Measurements from ENCODE around the gene FLYWCH2. TPM values are rescaled to one million over a fixed set of nuclear protein-coding genes. Genes with fewer than 3 reads are reported as not detected.

The FLYWCH2 gene
- polyA plus RNA-seq, 3 donors = 15.5 to 30.4 (median 30.0) TPM

DNA sequence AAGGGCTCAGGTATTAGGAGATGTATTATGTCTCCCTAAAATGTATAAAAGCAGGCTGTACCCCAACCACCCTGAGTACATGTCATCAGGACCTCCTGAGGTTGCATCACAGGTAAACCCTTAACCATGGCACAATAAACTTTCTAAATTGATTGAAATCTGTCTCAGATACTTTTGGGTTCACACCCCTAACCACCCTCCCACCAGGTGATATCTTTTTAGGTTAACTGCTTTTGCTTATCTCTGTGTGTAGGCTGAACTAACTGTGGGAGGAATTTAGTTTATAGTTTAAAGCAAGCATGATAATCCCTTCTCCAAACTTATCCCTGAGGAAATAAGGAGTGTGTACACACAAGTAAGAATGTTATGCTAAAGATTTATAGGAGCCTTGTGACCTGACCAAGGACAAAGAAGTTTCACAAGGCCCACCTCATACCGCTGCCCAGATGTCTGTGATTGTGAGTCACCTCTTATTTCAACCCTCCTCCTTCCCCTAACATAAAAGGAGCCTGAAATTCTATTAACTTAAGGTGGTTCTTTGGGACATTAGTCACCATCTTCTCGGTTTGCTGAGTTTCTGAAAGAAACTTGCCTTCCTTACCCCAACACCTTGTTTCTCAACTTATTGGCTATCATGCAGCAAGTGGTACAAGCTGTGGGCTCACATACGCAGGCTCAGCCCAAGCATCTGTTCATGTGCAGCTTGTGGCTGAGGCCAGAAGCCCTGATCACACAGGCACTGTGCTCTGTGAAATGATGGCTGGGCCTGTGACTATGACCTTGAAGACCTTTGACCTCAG is 36.3 kb upstream of the FLYWCH2 start:
- no peak for DNase-seq (ENCODE audit: extremely low read depth in 1 of 11, low read depth in 9 of 11, low spot score in 4 of 11)

DNA sequence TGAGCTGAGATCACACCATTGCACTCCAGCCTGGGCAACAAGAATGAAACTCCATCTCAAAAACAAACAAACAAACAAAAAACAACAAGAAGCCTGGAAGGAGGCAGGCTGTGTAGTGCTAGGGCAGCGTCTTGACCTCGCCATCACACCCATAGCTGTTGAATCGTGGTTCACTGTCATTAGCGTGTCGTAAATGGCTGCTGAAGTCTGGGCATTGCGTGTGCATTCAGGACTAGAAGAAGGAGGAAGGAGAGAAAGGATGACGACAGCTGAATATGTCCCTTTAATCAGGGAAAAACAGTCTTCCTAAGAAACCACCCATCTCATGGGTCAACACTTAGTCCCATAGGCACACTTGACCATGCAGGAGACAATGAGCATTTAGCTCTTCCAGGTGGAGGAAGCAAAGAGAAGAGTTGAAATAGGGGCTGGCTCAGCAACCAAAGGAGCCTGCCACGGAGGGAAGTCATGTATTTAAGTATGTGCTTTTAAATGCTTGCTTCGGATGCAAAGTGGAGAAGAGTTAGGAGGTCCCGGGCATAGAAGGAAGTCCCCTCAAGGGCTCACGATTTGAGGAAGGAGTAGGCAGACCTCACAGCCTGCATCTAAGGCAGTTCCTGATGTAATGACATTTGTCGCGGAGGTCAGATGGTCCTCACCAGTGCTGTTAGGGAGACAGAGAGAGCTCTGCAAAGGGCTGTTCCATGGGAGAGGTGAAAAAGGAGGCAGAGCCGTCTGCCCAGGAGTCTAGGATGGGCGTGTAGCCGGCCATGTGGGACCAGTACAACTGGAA is 33.9 kb upstream of the FLYWCH2 start:
- DNase-seq (ENCODE audit: extremely low read depth in 1 of 11, low read depth in 9 of 11, low spot score in 4 of 11) = no peak

DNA sequence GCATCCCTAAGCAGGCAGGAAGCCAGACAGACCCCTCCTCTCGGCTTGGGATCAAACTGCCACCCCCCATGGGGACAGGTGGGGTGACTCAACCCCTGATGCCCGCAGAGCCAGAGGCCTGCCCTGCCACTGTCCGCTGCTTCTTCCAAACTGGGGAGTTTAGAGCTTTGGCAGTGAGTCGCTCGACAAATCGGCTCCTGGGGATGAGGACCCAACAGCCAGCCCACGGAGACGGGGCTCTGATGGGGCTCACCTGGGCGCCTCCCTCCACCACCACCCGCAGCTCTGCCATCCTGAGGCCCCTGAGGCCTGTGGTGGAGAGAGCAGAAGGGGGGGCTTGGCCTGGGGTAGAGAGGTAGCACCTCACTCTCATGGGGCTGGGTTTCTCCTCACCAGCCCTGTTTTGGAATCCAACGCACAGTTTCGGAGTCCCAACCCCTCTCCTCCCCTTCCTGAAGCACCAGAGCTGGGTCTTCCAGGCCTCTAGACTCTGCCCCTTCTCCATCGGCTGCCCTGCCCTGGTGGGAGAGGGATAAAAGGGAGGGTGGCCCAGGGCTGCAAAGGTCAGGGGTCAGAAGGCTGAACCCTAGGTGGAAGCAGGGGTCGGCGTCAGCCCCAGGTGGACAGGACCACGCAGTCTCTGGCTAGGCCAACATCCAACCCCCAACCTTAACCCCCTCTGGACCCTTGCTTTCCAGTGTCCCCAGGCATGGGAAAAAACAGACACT is 30.8 kb upstream of the FLYWCH2 start:
- DNase-seq (ENCODE audit: extremely low read depth in 1 of 11, low read depth in 9 of 11, low spot score in 4 of 11) = no peak

DNA sequence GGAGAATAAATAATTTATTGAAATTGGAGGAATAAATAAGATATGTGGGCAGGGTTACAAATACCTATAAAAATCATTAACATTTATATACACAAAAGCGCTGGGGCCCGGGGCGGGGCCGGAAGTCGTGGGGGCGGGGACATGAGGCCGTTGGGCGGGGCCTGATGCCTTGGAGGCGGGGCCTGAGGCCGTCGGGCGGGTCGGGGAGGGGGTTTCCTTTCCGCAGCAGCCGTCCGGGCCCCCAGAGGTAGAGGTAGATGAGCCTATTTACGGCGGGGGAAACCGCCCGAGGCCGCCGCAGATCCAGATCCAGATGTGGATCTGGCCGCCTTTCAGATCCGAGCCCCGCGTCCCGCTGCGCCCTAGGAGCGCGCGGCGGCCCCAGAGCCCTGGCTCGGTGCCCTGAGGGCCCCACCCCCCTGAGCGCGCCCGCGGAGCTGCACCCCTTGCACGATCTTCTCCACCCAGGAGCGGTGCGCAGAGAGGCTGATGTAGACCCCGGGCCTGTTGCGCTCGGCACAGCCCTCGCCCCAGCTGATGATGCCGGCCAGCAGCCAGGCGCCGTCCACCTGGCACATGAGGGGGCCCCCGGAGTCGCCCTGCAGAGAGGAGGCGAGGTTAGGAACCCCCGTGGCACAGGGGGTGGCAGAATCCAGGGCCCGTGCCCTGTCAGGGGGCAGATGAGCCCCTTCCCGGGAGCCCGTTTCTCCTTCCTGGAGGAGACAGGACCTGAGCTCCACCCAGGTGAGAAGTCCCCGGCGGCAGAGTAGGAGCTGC is 30.1 kb upstream of the FLYWCH2 start:
- no peak for DNase-seq (ENCODE audit: extremely low read depth in 1 of 11, low read depth in 9 of 11, low spot score in 4 of 11)

DNA sequence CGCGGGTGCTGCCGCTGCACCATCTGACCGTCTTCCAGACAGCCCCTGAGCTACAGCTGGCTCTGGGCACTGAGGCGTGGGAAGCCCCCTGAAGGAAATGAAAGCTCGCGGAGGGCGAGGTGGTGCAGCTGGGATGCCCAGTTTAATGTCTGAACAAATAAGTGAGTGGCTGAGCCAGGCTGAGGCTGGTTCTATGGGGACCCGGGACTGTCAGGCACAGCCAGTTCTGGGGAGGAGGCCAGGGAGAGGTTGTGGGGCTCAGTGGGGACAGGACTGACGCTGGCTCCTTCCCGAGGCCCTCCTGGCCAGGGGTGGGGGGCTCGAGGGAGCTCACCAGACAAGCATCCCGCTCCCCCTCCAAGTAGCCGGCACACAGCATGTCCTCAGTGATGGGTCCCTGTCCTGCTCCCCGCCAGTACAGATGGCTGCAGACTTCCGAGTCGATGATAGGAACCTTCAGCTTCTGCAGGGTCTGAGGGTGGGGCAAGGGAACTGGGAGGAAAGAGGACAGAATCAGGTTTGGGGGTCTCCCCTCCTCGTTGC is 29.4 kb upstream of the FLYWCH2 start:
- no peak for DNase-seq (ENCODE audit: extremely low read depth in 1 of 11, low read depth in 9 of 11, low spot score in 4 of 11)

DNA sequence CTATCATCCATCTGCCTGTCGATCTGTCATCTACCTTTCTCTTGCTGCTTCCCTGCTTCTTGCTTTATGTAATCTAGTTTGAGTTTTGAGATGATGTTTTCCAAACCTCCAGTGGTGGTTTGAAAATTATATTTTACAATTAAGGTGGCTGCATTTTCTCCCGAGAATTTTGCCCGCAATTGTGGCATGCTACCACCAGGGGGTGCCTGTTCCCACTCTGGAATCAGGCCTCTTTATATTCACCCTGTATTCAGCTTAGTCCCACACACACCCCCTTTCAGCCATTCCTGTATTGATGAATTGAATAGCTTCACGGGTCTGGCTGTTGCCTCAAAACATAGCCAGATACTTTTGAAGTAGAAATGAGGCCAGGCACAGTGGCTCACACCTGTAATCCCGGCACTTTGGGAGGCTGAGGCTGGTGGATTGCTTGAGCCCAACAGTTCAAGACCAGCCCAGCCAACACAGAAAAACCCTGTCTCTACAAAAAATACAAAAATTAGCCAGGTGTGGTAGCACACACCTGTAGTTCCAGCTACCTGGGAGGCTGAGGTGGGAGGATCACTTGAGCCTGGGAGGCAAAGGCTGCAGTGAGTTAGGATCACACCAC is 28.2 kb upstream of the FLYWCH2 start:
- DNase-seq (ENCODE audit: extremely low read depth in 1 of 11, low read depth in 9 of 11, low spot score in 4 of 11) = no peak

DNA sequence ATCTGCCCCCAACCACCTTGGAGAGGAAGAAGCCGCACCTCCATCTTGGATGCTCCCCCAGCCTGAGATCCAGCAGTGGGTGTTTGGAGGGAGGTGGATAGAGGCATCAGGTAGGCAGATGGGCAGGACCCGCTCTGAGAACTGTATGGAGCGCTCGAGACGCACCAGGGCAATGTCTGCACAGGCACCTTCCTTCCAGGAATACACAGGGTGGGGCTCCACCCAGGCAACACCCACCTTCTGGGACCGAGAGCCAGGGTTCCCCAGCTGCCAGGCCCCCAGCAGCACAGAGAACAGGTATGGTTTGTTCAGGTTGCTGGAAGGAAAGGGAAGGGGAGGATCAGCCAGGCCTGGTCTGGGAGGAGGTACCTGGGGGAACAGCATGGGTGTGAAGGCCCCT is 27.5 kb upstream of the FLYWCH2 start:
- DNase-seq (ENCODE audit: extremely low read depth in 1 of 11, low read depth in 9 of 11, low spot score in 4 of 11) = no peak

DNA sequence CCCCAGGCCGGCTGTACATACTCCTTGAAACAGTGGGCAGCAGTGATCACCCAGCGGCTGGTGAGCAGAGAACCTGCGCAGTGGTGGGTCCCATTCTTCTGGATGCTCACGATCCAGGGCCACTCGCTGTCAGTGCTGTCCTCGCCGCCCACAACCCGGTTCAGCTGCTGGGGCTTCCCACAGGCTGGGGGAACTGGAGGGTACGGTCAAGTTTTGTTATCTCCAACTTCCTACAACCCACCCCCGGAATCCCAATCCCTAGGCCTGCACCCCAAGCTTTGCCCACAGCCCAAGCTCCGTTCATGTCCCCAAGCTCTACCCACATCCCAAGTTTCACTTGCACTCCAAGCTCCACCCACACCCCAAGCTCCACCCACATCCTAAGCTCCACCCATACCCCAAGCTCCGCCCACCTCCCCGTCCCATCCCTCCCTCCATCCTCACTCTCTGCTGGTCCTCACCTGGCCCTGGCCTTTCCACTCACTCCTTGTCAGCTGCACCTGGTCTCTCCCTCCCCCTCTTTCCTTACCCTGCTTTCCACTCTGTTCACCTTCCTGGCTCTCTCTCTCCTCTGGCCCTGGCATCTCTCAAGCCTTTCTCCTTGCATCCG is 26.8 kb upstream of the FLYWCH2 start:
- no peak for DNase-seq (ENCODE audit: extremely low read depth in 1 of 11, low read depth in 9 of 11, low spot score in 4 of 11)

DNA sequence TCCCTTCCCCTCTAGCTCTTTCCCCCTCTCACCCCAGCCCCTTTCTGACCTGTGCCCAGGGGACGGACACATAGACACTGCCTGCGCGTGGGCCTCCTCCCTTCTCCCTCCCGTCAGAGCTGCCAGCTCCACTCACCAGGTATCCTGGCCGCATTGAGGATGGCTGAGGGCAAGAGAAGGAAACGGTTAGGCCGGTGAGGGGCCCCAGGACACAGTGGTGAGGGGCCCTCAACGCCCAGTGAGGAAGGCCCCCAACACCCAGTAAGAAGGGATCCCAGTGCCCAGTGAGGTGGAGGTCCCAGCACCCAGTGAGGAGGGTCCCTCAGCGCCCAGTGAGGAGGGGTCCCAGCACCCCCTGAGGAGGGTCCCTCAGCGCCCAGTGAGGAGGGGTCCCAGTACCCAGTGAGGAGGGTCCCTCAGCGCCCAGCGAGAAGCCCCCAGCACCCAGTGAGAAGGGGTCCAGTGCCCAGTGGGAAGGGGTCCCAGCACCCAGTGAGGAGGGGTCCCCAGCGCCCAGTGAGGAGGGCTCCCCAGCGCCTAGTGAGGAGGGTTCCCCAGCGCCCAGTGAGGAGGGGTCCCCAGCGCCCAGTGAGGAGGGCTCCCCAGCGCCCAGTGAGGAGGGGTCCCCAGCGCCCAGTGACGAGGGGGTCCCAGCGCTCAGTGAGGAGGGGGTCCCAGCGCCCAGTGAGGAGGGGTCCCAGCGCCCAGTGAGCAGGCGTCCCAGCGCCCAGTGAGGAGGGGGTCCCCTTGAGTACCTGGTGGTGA is 26.1 kb upstream of the FLYWCH2 start:
- no peak for DNase-seq (ENCODE audit: extremely low read depth in 1 of 11, low read depth in 9 of 11, low spot score in 4 of 11)

DNA sequence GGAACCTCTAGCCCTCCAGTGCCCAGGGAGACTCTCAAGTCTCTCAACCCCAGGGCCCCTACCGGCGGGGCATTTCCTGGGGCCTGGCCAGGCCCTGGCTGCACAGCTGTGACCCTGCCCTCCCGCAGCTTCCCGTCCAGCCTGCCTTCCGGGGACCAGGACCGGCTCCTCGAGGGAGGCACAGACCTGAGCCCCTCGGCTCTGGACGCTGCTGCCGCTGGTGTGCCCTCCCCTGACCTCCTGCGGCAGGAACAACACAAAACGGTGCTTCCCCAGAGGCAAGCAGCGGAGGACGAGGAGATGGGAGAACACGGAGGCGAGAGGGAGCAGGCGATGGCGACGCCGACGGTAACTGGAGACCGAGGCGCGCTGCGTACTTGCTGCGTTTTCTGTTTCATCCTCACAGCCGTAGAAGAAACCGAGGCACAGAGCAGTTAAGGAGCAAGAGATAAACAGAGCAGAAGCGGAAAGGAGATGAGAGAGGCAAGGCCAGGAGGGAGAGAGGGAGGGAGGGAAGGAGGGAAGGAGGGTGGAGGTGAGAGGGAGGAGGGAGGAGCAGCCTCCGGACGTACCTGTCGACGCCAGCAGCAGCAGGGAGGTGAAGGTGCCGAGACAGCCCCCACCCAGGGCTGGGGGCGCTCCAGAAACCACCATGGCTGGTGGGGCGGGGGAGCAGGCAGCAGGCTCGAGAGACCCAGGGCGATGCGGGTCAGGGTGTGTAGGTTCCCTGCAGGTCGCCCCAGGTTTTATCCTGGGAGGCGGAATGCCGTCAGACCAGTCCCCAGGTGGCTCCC is 25.4 kb upstream of the FLYWCH2 start, which contains the start of gene PRSS22:
PRSS22 (minus strand) TSS at position 720 of the 794 bp plus-strand sequence; CDS start at position 654, 66 bp downstream.
- peak in 2 of 11 donors; percentile 31 to 43 for DNase-seq (ENCODE audit: extremely low read depth in 1 of 11, low read depth in 9 of 11, low spot score in 4 of 11)

DNA sequence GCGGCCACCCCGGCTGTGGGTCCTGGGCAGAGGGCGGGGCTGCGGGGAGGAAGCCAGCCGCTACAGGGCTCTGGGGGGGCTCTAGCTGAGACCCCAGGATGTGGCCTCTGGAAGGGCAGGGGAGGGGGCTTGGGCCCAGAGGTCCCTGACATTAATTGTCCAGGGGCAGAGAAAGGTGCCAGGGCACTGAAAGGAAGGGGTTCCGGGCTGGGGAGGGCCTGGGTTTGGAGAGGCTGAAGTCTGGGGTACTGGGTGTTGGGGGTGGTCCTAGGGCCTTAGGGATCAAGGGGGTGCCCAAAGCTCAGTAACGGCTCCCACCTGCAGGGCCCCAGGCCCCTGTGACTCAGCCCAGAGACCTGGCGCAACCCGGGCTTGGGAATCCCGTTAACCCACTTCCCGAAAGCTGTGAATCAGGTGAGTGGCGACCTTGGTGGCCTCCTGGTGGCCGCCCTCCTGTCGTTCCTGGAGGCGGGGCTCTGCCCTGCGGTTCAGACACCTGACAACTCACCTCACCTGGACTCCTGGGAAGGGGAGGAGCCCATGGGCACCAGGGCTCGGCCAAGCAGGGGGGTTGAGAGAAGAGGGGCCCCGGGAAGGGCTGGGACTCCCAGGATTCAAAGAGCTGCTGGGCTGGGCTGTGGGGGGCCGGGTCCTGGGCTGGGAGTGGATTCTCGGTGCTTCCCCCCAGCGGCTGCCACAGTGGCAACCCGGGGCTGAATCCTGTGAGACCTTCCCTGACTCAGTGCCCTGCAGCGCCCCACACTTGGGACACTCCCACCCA is 24.6 kb upstream of the FLYWCH2 start:
- DNase-seq (ENCODE audit: extremely low read depth in 1 of 11, low read depth in 9 of 11, low spot score in 4 of 11) = peak in 3 of 11 donors; percentile 42 to 64 (median 48)

DNA sequence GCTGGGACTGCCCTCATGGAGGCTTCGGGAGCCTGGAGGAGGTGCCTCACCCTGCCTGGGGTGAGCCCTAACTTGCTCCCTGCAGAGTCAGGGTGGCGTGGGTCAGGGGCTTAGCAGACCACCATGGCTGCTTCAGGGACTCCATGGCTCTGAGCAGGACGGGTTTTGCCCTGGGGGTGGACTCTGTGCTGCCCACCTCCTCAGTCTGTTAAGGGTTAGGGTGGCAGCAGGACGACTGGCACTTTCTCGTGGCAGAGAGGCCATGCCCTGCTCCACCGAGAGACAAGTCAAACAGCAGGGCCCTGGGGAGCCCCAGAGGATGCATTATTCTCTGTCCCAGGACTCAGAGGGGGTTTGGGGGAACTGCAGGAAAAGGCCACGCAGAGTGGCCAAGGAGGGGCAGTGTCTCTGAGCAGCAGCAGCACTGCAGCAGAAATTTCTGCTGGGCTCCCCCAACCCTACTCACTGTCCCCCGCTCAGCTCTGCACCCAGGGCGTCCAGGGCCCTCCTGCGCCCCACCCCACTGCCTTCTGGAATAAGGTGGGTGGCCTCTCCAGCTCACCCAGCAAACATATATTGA is 23.2 kb upstream of the FLYWCH2 start:
- DNase-seq (ENCODE audit: extremely low read depth in 1 of 11, low read depth in 9 of 11, low spot score in 4 of 11) = no peak

DNA sequence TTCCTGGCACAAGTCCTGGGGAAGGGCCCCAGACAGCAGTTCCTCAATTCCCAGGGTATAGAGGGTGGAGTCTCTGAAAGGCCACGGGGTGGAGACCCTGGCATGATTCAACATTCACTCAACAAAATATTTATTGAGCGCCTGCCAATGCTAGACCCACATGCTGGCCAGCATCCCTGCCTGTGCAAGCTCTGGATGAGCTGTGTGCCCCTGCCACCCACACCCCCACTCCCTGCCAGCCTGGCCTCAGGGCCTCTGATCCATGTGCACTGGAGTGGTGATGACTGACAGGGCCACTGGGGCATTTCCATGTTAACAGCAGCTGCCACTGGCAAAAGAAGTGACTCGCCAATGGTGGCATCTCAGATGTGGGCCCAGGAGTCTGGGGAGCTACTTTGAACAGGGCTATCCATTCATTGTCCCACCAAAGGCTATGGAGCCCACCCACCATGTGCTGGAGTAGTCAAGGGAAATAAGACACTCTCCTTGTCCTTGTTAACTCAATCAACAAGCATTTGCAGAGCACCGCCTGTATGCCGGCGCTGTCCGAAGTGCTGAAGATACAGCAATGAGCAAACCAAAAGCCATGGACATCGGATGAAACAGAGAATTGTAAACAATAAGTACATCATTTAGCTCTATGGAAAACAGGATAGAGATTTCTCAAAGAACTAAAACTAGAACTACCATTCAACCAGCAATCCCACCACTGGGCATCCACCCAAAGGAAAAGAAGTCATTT is 22.0 kb upstream of the FLYWCH2 start:
- DNase-seq (ENCODE audit: extremely low read depth in 1 of 11, low read depth in 9 of 11, low spot score in 4 of 11) = no peak

DNA sequence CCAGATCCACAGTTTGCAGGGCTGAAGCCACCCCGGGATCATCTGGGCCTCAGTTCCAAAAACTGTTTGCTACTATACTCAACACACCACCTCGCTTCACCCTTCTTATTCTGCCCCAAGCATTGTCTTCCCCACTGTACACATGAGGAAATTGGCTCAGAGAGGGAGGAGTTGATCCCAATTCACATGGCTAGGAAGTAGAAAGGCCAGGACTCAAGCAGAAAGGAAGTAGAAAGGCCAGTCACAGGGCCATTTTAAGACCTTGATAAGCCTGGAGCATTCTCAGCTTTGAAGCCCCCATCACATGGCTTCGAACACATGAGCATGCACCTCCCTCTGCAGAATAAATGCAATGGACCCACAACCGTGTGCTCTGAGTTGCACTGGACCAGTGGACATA is 17.4 kb upstream of the FLYWCH2 start:
- no peak for DNase-seq (ENCODE audit: extremely low read depth in 1 of 11, low read depth in 9 of 11, low spot score in 4 of 11)

DNA sequence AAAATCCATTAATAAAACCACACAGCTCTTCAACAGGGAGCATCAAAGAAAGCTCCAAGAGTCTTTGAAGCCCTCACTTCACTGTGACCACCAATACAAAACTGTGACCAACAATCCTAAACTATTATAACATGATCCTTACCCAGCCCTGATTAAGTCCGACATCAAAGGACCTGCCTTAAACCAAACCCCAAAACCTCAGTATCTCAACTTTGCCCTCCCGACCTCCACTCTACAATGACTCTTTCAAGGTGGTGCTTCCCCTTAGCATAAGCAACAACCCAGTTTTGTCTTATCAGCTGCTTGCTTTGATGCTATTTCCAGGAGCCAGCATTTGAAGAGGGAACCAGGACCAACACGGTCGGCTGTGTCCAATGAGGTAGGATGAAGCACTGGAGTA is 16.6 kb upstream of the FLYWCH2 start:
- no peak for DNase-seq (ENCODE audit: extremely low read depth in 1 of 11, low read depth in 9 of 11, low spot score in 4 of 11)
